Frontal cortex (tissue), 4 donors: Measurements from ENCODE around the gene GRK1. TPM values are rescaled to one million over a fixed set of nuclear protein-coding genes. Genes with fewer than 3 reads are reported as not detected.
A peak's percentile ranks its signal among the peaks of the same experiment; 100 is the strongest.

ENCODE experiments used
- DNase-seq, 2 donors: peaks; one replicate each; pipeline ENCODE4 v3.0.0; 2012; ENCODE audit warnings: low spot score in 2 of 2
- FAIRE-seq: peaks from 2 replicates; lab custom pipeline; 2012; peaks lifted over from hg19 to GRCh38; lab: Jason Lieb, UNC
- total RNA-seq: library from RNA; depleted of rRNA; stranded (reverse); fragments of >200 nt; gene quantifications from one replicate; pipeline ENCODE4 v1.2.3, GENCODE V29; 2014
- donor health status: control.
- donor health status: control.
- donor health status: control.

Gene GRK1
- total RNA-seq, 1 donor from 2014 or later: under 0.01 TPM

DNA sequence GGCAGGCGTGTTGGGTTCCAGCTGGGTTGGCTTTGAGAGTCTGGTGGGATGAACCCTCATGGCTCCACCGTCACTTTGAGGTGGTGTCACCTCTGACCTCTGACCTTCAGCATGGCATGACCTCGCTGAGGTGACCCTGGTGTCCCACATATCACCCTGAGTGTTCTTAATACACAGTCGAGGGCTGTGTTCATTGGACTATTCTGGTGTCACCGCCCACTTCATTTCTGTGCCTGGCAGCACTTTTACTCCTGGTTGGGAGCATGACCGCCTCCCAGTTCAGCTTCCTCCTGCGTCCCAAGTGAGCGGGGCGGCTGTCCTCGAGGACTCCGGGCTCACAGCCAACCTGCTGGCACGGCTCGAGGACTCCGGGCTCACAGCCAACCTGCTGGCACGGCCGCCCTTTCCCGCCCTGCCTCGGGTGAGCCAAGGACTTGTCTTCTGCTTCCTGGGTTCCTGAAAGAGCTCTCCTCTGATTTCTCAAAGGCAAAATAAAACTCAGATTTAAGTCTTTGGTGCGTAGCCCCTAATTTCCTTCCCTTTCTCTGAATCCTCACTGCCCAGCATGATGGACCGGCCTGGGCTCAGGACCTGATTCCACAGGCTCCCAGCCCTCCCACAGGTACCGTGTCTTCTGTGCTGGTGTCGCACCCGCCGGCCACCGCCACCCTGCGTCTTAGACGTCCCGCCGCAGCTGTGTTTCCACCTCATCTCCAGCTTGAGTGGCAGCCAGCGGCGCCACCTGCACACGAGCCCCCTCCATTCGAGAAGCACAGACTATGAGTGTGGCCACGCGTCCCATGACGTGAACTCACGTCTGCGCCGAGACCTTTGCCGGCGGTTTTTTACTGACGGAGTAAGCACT, 19.4 kb upstream of the GRK1 start:
- DNase-seq: peak; percentile 70 to 80
- peak; percentile 37 for FAIRE-seq

DNA sequence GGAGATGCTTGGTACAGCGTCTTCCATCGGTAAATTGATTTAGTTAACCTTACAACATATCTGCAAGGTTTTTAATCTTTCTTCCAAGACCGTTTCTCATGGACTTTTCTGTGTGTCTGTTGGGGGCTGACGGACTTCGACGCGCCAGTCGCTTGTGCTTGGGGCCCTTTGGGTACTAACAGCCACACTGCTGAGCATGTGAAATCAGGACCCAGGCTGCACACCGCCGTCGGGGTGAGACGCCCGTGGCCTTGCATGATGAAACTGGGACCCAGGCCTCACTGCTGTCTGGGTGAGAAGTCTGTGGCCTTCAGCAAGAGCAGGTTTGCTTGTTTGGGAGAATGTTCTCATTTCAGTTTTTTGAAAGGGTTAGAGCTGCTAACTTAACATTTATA, 18.8 kb upstream of the GRK1 start:
- FAIRE-seq: no peak
- DNase-seq: no peak

DNA sequence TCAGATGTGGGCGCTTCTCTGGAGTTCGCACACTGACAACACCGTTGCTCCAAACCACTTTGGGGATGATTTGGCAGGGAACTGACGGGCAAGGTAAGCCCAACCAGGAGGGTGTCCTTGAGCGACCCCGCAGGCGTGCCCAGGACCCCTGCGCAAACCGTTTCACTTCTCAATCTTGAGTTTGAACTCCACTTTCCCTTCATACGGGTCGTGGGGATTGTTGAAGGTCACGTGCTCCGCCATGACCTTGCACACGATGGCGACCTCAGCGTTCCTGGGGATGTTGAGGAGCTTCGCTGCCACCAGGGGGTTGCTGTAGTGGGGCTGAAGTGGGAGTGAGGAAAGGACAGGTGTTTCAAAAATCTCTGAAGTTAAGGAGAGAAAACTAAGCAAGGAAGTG, 17.8 kb upstream of the GRK1 start:
- FAIRE-seq: no peak
- no peak for DNase-seq

DNA sequence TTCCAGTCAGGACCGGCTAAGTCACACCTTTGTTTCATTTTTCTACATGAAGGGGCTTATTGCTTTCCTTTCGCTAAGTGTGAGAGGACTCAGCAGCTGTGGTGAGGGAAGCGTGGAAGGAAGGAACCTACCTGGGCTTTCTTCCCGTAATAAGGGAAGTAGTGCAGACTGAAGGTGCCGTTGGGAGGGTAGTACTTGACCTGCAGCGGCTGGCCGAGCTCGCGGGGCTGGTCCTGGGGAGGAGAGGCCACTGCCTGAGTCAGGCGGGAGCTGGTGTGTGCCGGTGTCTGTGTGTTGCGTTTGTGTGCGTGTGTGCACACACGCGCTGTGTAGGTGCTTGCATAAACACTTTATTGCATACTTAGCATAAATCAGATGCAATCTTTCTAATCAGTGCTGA, 16.7 kb upstream of the GRK1 start:
- no peak for DNase-seq
- FAIRE-seq: no peak

DNA sequence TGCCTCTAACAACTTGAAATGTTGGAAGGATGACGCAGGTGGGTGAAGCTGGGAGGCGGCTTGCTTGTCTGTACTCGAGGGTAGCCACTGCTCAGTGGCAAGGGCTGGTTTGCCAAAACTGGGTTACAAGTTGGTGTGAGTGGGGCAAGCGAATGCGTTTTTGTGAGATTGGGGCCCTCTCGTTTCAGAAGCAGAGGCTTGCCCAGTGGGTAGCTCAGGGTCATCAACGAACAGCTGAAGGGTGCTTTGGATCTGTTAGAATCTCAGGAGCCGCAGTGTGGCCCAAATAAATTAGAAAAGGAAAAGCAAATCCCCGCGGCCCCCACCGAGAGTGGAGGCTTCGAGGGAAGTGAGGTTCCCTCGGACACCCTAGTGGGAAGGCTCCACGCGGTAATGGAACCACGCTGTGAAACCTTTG, 16.3 kb upstream of the GRK1 start:
- FAIRE-seq (no peak), DNase-seq (no peak)

DNA sequence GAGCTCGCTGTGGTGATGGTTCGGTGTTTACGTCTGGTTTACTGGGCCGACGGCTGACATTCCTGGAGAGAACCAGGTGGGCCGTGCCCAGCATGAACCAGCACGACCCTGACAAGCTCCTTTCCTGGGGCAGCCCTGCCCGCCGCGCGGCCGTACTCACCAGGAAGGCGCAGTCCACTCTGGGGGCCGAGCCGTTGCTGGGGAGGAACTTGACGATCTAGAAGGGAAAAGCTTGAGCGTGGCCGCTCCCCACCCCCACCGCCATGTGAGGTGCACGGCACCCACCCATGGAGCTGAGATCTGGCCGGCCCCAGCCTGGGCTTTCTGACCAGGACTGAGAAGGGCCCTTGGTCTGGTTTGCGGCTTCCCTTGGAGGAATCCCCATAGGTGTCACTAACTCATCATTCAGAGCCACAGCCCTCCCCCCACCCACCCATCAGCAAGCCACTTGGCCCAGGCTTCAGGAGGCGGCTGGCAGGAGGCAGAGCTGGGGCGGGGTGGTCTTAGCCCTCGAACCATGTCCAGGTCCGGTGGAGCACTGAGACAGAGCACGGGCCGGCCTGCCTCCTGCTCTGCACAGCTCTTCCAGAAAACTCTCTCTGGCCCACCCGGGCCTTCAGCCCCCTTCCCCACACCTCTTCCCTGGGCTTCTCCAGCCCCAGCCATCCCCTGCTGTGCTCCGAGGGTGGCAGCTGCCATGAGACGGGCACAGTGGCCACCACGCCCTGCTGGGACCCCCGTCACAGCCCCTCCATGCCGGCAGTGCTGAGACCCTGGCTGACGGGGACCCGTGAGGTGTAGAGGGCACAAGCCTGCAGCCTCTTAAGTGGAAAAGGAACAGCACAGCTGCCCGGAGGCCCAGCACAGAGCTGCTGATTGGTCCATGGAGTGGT, 15.3 kb upstream of the GRK1 start:
- DNase-seq (no peak), FAIRE-seq (no peak)

DNA sequence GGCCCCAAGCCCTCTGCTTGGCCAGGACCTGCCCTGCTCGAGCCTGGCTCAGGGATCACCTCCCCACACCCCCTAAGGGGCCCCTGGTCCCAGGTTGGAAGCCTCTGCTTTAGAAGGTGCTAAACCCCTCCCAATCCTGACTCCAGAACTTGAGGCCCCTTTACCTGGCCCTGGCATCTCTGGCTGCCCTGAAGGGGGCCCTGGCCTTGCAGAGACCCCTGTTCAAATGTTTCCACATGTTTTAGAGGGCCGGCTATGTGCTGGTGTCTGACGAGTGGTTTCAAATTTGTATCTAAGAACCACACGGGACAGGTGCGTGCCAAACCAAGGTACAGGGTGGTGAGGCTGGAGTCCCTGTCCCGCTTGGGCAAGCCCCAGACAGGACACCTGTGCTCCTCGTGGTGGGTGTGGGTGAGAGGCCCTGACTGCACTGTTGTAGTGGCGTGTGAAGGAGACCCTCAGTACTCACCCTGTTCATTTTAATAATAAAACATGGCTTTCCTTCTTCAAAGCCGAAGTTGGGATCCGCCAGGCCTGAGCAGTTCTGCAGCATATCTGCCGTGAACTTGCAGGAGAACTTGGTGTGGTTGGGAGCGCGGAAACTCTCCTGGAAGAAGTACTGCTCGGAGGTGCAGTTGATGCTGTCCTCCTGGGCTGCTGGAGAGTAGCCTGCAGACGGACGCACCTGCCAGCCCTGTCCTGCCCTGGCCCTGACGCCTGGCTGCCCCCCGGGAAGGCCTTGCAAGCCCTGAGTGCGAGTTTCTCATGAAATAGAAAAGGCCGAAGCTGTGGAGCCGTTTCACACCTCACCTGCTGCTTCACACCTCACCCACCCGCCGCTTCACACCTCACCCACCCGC, 14.4 kb upstream of the GRK1 start:
- no peak for FAIRE-seq
- no peak for DNase-seq

DNA sequence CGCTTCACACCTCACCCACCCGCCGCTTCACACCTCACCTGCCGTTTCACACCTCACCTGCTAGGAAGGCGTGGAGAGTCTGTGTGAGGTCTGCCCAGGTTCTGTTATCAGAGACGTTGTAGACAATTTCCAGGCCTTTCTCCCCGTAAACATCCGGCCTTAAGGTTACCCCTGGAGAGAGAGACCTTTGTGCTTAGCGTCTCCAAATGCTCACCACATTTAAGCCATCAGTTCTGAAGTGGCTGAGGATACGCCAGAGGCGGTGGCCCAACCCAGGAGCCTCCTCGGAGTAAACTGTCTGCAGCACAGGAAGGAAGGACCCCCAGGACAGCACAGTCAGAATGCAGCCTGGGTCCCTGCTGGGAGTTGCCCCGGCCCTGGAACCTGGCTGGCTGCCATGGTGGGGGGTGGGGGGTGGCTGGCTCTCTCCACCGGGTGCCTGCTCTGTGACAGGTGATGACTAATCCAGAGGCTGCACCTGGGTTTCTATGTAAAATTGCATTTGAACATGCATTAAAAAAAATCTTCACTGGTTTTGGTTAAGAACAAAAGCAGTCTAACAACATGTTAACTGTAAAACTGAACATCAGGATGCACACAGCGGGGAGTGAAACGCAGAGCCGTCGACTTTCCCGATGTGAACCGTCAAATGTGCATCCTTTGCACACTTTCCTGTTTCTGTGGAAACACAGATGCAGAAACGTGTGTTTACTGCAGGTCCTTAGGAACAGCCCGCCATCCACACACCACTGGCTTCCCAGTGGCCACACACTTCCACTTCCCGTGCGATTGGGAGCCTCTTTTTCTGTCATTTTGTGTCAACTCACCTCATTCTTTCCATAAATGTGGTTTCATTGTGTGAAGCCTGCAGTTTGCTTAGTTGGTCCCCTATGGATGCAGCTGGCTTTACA, 13.5 kb upstream of the GRK1 start:
- no peak for FAIRE-seq
- no peak for DNase-seq

DNA sequence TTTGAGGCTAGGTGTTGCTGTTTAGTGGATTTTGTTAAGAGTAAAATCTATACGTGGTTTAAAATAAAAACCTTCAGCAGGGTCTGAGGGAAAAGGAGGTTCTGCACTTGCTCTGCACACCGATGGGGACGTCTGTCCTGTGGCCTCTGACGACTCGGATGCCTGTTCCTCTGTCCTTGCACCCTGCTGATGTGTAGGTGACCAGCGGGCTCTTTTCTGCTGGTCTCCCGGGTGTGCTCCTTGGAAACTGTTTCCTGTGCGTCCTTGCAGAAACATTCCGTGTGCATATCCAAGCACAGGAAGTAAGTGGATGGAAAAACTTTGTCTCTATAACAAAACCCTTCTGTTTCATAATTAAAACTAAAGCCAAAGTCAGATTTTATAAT, 12.9 kb upstream of the GRK1 start:
- FAIRE-seq: no peak
- DNase-seq: no peak

DNA sequence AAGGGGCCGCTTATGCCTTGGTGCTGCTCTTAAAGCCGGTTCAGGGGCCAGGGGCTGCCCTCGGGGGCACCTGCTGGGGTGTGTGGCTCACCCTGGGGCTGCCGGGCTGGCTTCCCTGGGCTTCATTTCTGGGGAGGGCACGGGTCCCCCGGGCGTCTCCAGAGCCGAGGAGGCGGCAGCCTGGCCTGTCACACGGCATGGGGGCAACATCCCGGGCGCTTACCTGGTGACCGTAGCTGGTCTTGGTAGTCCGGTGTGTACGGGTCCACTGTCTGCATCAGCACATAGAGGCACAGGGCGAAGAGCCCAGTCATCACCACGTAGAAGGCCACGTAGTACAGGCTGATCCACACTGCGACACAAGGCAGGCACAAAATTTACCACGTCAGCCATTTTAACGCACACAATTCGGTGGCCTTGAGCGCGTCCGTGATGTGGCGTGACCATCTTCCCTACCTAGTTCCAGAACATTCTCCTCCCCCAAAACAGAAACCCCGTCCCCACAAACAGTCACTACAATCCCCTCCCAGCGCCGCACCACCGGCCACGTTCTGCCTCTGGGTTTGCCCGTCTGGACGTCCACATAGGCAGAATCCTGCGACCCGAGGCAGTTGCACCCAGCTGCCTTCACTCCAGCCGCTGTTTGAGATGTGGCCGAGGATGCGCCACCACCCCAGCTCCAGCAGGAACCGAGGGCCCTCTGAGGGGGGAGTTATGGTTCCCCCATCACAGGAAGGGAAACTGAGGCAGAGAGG, 12.3 kb upstream of the GRK1 start:
- FAIRE-seq (no peak), DNase-seq (no peak)

DNA sequence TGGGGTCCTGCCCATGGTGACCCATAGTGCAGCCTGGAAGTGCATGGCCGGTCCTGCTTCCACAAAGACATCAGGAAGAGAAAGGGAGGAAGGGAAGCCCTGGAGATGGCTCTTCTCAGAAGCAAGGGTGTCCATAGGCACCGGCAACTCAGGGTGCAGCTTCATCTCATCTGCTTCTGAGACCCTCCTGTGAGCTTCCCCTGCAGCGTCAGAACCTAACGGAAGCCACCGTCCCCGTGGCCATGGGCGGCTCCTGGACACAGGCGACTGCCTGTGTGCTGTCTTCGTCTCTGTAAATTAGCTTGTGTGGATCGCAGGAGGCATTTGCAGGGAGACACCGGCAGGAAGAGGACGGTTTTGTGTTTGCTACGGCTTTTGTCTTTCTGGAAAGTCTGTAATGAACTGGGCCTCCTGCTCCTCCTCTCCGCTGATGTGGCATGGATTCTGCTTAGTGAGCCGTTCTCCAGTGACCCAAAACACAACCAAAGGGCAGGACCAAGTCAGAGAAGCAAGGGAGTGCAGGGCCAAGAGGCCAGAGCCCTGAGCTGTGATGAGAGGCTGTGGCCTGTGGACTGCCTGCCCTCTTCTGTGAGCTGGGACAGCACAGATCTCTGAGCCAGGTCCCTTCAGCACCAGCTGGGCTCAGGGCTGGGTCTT, 11.5 kb upstream of the GRK1 start:
- FAIRE-seq (no peak), DNase-seq (no peak)

DNA sequence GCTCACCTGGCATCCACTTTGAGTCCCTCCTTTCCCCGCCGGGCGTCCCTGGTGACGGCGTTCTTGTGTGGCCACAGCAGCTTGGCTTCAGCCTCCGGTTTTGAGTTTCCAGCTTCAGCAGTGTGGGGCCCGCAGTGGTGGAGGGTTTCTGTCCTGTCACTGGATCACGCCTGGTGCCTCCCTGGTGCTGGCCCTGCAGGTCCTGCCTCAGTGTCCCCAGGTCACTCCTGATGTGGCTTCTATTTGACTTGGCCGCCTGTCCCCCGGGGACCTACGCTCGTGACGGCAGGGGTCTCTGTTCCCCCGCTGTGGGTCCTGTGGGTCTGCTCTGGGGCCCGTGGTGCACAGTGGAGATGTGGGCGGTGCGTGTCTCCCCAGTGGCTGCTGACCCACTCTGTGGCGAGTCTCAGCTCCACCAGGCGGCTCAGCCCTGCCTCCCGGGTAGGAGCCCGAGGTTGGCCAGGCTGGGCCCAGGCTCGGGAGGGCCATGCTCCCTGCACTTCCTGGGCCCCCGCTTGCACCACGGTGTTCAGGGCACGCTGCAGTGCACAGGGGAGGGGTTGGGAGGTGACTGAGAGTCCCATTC, 10.9 kb upstream of the GRK1 start:
- DNase-seq: no peak
- no peak for FAIRE-seq

DNA sequence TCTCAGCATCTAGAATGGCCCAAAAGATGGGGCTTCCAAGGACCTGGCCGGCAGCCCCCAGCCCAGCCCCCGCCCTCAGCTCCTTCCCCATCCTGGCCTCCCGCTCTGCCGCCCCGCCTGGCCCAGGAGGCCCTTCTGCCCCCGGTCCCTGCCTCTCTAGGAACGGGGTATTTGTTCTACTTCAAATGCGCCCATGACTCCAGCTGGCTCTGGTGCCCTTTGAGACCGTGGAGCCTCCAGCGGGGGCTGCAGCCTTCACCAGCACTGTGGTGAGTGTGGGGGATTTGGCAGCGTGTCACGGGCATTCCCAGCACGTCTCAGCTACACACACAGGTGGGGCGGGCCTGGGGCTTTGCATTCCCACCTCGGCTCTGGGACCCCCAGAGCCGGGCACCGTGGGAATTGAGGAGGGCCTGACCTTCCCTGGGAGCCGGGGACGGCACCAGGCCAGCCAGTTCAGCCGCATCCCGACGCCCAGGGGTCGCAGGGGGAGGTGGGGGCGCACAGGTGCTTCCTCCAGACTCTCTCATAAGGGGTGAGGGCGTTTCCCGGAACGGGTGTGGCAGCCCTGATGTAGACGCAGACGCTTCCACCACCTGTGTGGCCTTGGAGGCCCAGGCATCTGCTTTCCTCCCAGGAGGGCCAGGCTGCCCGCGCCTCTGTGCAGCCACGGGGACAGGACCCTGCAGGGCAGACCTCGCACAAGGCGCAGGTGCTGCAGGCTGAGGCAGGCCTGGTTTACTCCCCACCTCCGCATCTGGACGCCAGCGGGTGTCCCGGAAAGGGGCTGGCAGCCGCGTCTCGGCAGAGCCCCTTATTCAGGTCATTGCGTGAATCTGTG, 10.0 kb upstream of the GRK1 start:
- FAIRE-seq (no peak), DNase-seq (no peak)

DNA sequence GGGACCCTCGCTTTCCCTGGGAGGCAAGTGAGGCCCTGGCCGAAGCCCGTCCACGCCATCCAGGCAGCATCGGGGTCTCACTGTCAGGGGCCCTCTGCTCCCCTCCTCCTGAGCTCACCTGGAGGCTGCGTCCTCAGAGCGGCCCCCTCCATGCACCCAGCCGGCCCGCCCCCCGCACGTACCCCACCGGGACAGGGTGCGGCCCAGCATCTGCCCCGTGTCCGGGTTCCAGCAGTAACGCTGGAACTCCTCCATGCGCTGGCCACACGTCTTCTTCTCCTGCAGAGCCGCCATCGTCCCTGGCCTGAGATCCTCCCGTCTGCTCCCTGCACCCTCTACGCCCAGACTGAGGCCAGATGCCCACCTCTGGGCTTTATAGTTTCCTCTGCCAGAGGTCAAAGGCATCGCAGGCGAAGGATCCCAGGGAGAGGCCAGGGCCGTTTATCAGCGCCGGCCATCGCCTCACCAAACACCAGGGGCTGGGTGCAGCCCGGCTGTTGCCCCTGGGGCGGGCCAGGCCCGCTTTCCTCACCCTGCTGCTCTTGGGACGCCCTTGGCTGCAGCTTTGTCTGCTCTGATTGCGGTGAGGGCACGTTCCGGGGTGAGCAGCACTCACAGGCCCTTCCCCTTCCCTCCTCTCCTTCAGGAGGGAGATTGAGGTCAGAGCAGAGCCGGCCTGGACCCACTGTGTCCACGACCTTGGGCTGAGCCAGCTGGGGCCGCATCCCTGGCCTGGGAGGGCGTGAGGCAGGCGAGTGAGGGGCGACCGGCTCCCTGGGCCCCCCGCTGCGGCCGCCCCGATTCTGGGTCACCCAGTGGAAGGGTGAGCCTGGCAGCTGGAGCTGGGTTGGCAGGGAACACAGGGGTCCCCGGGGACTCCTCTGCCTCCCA, 8.9 kb upstream of the GRK1 start, which contains the start of gene ATP4B:
TSS of gene ATP4B (minus strand) at position 348 of the 891 bp plus-strand sequence. CDS start at position 294, 54 bp downstream.
- no peak for DNase-seq

DNA sequence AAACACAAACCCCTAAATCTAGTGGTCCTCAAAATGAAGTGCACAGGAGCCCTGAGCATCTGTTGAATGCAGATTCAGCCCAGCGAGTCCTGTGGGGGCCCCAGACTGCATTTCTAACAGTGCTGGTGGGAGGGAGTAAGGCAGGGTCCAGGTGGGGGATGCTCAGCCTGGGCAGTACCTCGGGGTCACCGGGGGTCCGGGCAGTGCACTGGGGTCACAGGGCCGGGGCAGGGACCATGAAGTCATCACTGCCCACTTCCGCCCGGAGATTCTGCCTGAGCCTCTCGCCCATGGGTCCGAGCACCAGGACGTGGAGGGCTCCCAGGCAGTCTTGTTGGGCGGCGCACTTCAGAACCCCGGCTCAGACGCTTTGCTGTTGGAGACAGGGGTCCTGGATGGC, 8.2 kb upstream of the GRK1 start:
- FAIRE-seq (no peak), DNase-seq (no peak)

More for the DNA sequence above, 8.9 kb upstream of the GRK1 start, which contains the start of gene ATP4B:
- FAIRE-seq: no peak
